Ureter (tissue), 1 donor: ENCODE results near the gene ANKUB1. TPM values are rescaled to one million over a fixed set of nuclear protein-coding genes. Genes with fewer than 3 reads are reported as not detected.

Experiments
- DNase-seq: peaks from one replicate; pipeline ENCODE4 v3.0.0-alpha.2; 2020; ENCODE audit warnings: low spot score
- total RNA-seq: library from RNA; stranded (reverse); gene quantifications from one replicate; pipeline ENCODE4 v1.2.4, GENCODE V29; 2023
- donor health status: DM: yes; HTN: yes; CAD: no.

The ANKUB1 gene
- total RNA-seq, 1 donor from 2014 or later, result not detected

GRCh38 chr3:149763565-149764195 lies 28.7 kb downstream of the ANKUB1 start:
- no peak for DNase-seq

DNA sequence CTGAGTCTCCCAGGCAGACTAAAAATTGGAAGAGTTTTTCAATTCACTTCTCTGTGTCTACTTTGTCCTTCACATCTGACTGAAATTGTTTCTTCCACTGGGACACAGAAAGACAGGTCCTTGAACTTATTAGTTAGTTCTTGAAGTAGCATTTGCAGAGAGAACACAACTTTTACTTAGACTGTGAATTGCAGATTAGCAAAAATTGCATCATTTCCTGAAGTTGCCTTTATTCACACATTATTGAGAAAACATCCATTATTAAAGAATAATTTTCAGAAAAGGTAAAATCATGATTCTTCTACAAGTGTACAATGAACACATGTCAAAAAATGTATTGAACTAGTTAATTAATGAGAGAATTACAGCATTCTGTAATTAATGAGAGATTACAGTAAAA lies 38.6 kb downstream of the ANKUB1 start:
- no peak for DNase-seq

- no peak for DNase-seq
These were observed 39.6 kb downstream of the ANKUB1 start for GRCh38 chr3:149752788-149753136.

DNA sequence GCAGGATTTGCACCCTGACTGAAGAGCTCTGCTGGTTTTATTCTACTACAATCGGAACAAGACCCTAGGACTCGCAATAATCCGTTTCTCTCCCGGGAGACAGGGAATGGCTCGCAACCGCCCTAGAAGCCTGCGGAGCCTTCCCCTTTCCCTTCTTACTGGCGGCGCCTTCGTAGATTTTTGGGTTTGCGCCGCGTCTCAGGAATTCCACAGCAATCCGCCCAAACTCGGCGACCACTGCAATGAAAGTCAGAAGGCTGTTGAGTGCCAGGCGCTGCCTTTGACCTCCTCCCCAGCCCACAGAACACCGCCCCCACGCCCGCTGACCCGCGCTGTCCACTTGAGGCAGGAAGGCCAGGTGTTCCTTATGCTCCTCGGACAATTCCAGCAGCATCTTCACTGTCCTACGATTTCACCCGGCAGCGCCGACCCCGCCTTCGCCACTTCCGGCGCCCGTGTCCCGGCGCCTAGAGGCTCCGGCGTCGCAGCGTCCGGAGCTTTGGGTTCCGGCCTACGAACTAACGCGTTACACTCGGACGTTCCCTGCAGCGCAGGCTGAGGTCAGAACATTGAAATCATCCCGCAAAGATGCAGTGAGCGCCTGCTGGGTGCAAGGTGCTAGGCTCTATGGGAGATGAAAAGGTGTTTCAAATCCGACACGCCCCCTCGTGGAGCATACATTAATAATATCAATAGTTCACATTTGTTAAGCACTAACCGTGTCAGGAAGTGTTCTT lies 40.1 kb downstream of the ANKUB1 start, which contains the start of gene COMMD2:
TSS of gene COMMD2 (minus strand) at position 439 of the 737 bp plus-strand sequence. CDS start at position 394, 45 bp downstream.
- DNase-seq, result peak; percentile 81

DNA sequence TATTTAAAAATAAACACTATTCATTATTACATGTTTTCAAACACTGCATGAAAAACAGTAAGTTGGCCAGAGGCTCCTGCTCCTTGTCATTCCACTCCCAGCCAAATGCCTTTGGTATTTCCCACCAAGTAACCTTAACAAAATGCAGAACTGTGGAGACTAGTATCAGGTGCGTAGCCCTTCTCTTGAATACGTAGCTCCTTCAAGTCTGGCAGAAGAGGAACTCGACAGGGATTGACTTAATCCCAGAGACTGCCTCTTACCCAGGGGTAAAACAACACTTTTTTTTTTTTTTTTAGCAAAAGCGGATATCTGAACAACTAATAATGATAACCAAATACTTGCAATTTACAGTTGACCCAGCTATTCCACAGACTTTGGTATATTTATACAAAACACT lies 40.8 kb downstream of the ANKUB1 start:
- DNase-seq, result no peak

DNA sequence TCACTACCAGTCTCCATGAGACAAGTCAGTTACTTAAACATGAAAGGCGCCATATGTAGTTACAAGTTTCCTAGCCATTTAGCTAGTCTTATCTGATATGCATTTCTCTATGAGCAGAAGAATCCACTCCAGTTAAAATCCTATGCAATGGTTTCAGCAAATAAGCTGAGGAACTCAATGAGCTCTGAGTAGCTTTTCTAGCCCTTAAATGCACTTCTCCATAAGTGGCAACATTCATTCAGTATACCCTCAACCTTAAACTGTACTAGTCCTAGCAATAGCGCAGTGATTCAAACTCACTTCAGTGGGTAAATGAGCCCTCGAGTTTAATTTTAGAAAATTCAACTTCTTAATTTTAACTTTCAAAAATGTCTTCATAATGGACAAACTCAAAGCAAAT lies 47.7 kb downstream of the ANKUB1 start:
- no peak for DNase-seq

DNA sequence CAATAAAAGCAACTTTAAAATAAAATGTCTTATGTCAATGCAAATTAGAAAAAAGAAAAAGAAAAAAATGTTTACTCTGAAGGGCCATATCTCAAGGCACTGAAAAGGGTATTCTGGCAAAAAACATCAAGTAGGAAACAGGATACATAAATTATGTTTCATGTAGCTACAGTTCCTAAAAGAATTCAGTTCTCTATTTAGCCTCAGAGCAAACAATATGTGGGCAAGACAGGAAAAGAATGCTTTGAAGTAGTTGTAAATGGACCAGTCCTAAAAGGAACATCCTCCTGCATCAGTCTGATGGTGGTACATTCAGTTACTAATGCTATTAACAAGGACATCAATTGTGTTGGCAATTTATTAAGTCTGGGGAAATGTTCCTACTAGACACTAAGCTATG lies 48.2 kb downstream of the ANKUB1 start:
- DNase-seq, result no peak

GRCh38 chr3:149739396-149739795 lies 53.0 kb downstream of the ANKUB1 start:
- DNase-seq, result no peak

- no peak for DNase-seq
These were observed 53.5 kb downstream of the ANKUB1 start for GRCh38 chr3:149738876-149739275.

- no peak for DNase-seq
These were observed 55.5 kb downstream of the ANKUB1 start for GRCh38 chr3:149736953-149737205.

DNA sequence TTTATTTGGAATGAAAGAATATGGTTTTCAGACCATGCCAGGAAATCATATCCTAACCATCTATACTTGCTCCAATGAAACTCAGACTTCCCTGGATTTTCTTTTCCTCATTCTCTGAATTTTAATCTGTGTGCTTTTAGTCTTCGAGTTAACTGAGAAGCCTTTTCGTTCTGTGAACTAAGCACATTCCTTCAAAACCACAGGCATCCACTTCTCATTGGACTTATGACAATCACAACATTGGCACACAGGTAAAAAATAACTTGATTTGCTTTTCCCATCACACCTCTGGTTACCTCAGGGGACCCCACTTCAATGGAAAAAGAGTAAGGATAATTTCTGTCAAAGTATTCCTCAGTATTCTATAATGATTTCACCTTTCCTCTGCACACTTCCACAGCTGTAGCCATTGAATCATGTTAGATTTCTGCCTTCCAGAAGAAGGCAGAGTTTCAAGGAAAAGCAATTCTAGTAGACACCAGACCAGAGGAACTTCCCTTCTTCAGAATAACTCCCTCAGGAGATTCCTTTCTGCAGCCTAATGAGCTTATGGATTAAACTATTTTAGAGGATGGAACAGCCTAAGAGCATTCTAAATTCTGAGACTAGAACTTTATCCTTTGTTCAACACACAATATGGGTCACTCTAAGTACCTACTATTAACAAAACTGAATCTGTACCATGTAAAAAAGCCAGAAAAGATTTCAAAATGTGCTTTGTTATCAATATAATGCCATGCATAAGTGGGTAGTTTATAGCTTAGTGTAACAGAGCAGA lies 56.0 kb downstream of the ANKUB1 start:
- DNase-seq, result no peak

DNA sequence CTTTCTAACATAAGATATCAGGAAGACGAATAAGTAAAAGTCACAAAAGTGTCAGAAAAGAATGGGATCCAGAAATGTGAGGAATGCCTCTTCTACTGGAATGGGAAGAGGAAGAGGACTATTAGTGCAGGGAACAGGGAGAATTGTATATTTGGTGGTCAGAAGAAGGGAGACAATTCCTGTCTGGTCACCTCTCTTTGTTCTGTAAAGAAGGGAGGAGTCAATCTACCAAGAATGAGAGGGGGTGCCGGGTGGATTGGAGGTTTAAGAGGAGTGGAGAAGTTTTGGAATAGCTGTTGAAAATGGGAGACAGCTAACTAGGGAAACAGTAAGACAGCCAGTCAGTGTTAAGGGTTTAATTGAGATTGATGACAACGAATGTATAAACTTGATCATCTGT lies 60.1 kb downstream of the ANKUB1 start:
- no peak for DNase-seq

- no peak for DNase-seq
These were observed 64.7 kb downstream of the ANKUB1 start for GRCh38 chr3:149727656-149728055.

GRCh38 chr3:149726716-149727407 lies 65.5 kb downstream of the ANKUB1 start:
- DNase-seq, result no peak

GRCh38 chr3:149723781-149724180 lies 68.6 kb downstream of the ANKUB1 start:
- DNase-seq, result no peak

GRCh38 chr3:149720918-149721317 lies 71.4 kb downstream of the ANKUB1 start:
- DNase-seq, result no peak

- DNase-seq, result peak; percentile 62
These were observed 74.8 kb downstream of the ANKUB1 start for GRCh38 chr3:149717391-149718056.

- no peak for DNase-seq
These were observed 75.4 kb downstream of the ANKUB1 start for GRCh38 chr3:149716984-149717383.

GRCh38 chr3:149715247-149715646 lies 77.1 kb downstream of the ANKUB1 start:
- no peak for DNase-seq

DNA sequence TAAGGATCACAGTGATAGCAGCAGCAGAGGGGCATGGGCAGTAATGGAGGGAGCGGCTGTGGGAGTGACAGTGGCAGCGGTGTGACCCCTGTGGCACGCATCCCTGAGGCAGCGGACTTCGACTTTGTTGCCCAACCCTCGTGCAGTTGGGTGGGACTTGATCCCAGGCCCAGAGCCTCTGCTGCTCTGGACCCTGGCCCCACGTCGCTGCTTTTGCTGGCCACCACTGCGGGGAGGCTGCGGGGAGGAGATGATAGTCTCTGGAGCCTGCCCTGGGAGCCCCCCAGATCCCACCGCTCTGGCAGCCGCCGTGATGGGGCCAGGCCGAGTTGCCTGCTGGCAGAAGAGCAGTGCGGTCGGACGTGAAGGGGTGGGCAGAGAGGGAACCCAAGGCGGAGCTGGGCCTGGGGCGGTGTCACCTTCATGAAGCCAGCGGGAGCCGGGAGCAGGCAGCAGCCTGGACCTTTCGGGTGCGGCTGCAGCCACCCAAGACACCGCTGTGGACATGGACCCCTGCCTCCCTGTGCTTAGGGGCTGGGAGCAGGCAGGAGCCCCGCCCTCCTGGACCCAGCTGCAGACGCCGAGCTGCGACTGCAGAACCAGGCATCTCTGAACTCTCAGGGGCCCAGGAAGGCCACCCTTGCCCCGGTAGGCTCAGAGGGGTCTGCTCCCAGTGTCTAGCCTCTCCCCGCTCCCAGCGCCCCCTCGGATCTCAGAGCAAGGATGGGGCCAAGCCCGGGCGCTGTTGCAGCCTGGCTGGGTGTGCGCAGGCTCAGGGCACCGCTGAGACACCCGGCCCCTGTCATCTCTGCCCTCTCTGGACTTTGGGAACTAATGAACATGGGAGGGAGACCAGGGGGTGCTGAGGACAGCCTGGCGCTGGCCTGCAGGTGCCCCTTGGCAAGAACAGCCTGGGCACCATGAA lies 78.4 kb downstream of the ANKUB1 start:
- no peak for DNase-seq
